Measurements from ENCODE around the gene HPCAL4. TPM values are rescaled to one million over a fixed set of nuclear protein-coding genes. Genes with fewer than 3 reads are reported as not detected.

HPCAL4 gene
- total and polyA plus RNA-seq, 9 of the 15 experiments (the other 6 are each of a cell fraction or from before 2014, with no cell fraction given): 0.01 to 0.04 (median 0.04) TPM; not detected in 4

- Histone ChIP-seq H3K79me2 (ENCODE audit: control insufficient read depth, insufficient read depth, low read length) (no peaks in the 10 kb centered on the region), H2AFZ (ENCODE audit: low read depth, low read length) (no peak overlapping the region), H3K9me3 (replicated peaks; ENCODE audit: control insufficient read depth, insufficient read depth, low read depth, low read length) (no peaks in the 10 kb centered on the region), H3K27ac (ENCODE audit: extremely low read depth, low read depth, low read length) (no peak overlapping the region), H4K20me1 (replicated peaks; ENCODE audit: control insufficient read depth, insufficient read depth, low read length) (no peaks in the 10 kb centered on the region), H3K27me3 (ENCODE audit: control insufficient read depth in 2 of 2, insufficient read depth in 2 of 2, low read length in 2 of 2) (peaks cover 9 to 29% of the 10 kb centered on the region in 2 experiments; a peak in 4 of 5 replicates), H3K4me2 (ENCODE audit: insufficient read depth, low read length) (no peak overlapping the region), H3K9me1 (ENCODE audit: control insufficient read depth, insufficient read depth, low read length) (no peaks in the 10 kb centered on the region), H3K9ac (ENCODE audit: insufficient read depth in 1 of 2, low read depth in 2 of 2, low read length in 2 of 2) (no peak overlapping the region), H3K4me3 (no peak overlapping the region), H3K4me1 (replicated peaks in 1 of 2; ENCODE audit: control insufficient read depth in 2 of 2, insufficient read depth in 2 of 2, low read length in 2 of 2) (peaks cover 3% of the 10 kb centered on the region in 2 experiments; a peak in 1 of 5 replicates), H3K36me3 (ENCODE audit: control insufficient read depth, insufficient read depth, low read length) (no peaks in the 10 kb centered on the region)
- no TSS peak for BruUV-seq (replicated peaks)
- intact Hi-C loops (cut with micrococcal nuclease): no loop called here
- ChIA-PET CTCF (ENCODE audit: low intra/inter-chr PET ratio) (interaction anchor here (0.9 to 4.1 kb wide), 3 partner anchors 8 to 67 kb away, joined by 4 to 37 read pairs (median 9); no protein-coding TSS in a partner anchor), POLR2A (no interaction called here)
- in situ Hi-C loops (cut with MboI): no loop called here
- DNase-seq (ENCODE audit: extremely low read depth in 1 of 4, low spot score in 3 of 4) (no peak), FAIRE-seq (no peak), ATAC-seq (no peak)
- WGBS (ENCODE audit: insufficient coverage, low coverage, missing lambda C conversion rate): 28% methylated on average over 2 of the region's 2 CpGs
- TF ChIP-seq ZNF444 (CRISPR knock-in tag; IDR thresholded peaks at IDR 0.05) (no peak), PREB (CRISPR knock-in tag; IDR thresholded peaks at IDR 0.05) (no peak), AFF1 (IDR thresholded peaks at IDR 0.05; ENCODE audit: low read depth in 1 of 2, partially characterized antibody in 2 of 2) (no peak), ILF3 (IDR thresholded peaks at IDR 0.05; ENCODE audit: borderline replicate concordance) (no peak), KDM2B (CRISPR knock-in tag; IDR thresholded peaks at IDR 0.05) (no peak), ZNF507 (tag; conservative IDR thresholded peaks at IDR 0.05) (no peak), ATF1 (CRISPR knock-in tag; IDR thresholded peaks at IDR 0.05) (no peak), ATF1 (tag; IDR thresholded peaks at IDR 0.05) (no peak), BRCA1 (IDR thresholded peaks at IDR 0.05) (no peak), BRCA1 (CRISPR knock-in tag; IDR thresholded peaks at IDR 0.05) (no peak), ZNF431 (CRISPR knock-in tag; IDR thresholded peaks at IDR 0.05) (no peak), DEAF1 (CRISPR knock-in tag; IDR thresholded peaks at IDR 0.05) (no peak), ZHX1 (conservative IDR thresholded peaks at IDR 0.05; ENCODE audit: low read length) (no peak), SRSF3 (IDR thresholded peaks at IDR 0.05; ENCODE audit: insufficient read depth, low read length) (no peak), ZBED1 (IDR thresholded peaks at IDR 0.05) (no peak)
Measured at GRCh38 chr1:39652554-39652953, 38.7 kb downstream of the HPCAL4 start.
